H1 (cell line): ENCODE data around the gene ZNF282. TPM values are rescaled to one million over a fixed set of nuclear protein-coding genes. Genes with fewer than 3 reads are reported as not detected.

ENCODE experiments used
- CTCF ChIA-PET: fragments of 300-600 bp; sonication (Branson Sonifier 250); formaldehyde crosslinking; loops from one replicate; lab custom pipeline; 2021; ENCODE audit not compliant: partially characterized antibody; lab: Charles Lee
- POLR2A ChIA-PET: fragments of 300-600 bp; sonication (Branson Sonifier 250); formaldehyde crosslinking; loops from one replicate; lab custom pipeline; 2021; ENCODE audit warnings: inconsistent platforms; ENCODE audit not compliant: partially characterized antibody; lab: Charles Lee
- DNase-seq, 2 experiments: peaks; one replicate each; pipeline versions ENCODE4 v3.0.0 to v3.0.0-alpha.2; 2010 to 2022; ENCODE audit warnings: low spot score in 2 of 2, low read depth in 1 of 2, mixed read lengths in 1 of 2
- FAIRE-seq: peaks from 2 replicates; lab custom pipeline; 2011; peaks lifted over from hg19 to GRCh38; lab: Jason Lieb, UNC
- H2AFZ ChIP-seq: 2 replicates; pipeline ENCODE4 v1.8.1; 2012; ENCODE audit warnings: low read length, inconsistent platforms
- H2AK5ac ChIP-seq: 2 replicates; pipeline ENCODE4 v1.6.1; 2013; ENCODE audit warnings: low read depth, low read length
- H2BK120ac ChIP-seq: replicated peaks from 2 replicates; pipeline ENCODE3; 2013; ENCODE audit warnings: low read depth, low read length, inconsistent platforms
- H2BK12ac ChIP-seq: 2 replicates; pipeline ENCODE4 v1.6.1; 2013; ENCODE audit warnings: low read depth, low read length
- H2BK15ac ChIP-seq: 2 replicates; pipeline ENCODE4 v1.6.1; 2013; ENCODE audit warnings: low read length
- H2BK20ac ChIP-seq: 2 replicates; pipeline ENCODE4 v1.6.1; 2013; ENCODE audit warnings: low read length
- H2BK5ac ChIP-seq: 2 replicates; pipeline ENCODE4 v1.6.1; 2013; ENCODE audit warnings: low read depth, low read length
- H3K14ac ChIP-seq: 2 replicates; pipeline ENCODE4 v1.6.1; 2013; ENCODE audit warnings: inconsistent platforms; ENCODE audit not compliant: insufficient read length
- H3K18ac ChIP-seq: 2 replicates; pipeline ENCODE4 v1.6.1; 2013; ENCODE audit warnings: low read length; ENCODE audit errors: extremely low read depth
- H3K23ac ChIP-seq: 2 replicates; pipeline ENCODE4 v1.6.1; 2013; ENCODE audit warnings: inconsistent platforms; ENCODE audit not compliant: insufficient read length
- H3K23me2 ChIP-seq: 2 replicates; pipeline ENCODE4 v1.6.1; 2013; ENCODE audit warnings: low read depth, low read length
- H3K27ac ChIP-seq: 2 replicates; pipeline ENCODE4 v1.6.1; 2011; ENCODE audit warnings: low read depth, low read length, inconsistent platforms
- H3K27me3 ChIP-seq, 4 experiments: replicated peaks in 1 of 4; 1 replicate in 1 of 4; 2 replicates in 3 of 4; pipeline versions ENCODE4 v1.6.1 to v1.8.1; 2011 to 2013; ENCODE audit warnings: low read length in 3 of 4, mild to moderate bottlenecking in 3 of 4, inconsistent platforms in 2 of 4, mixed read lengths in 2 of 4, moderate library complexity in 1 of 4; ENCODE audit not compliant: control insufficient read depth in 3 of 4, insufficient read depth in 3 of 4; ENCODE audit errors: extremely low read depth in 1 of 4
- H3K36me3 ChIP-seq, 4 experiments: 2 replicates each; pipeline versions ENCODE4 v1.6.1 to v1.8.1; 2011 to 2013; ENCODE audit warnings: mild to moderate bottlenecking in 4 of 4, low read length in 3 of 4, moderate library complexity in 2 of 4, control low read depth in 1 of 4, inconsistent platforms in 1 of 4; ENCODE audit not compliant: insufficient read depth in 4 of 4, control insufficient read depth in 2 of 4
- H3K4ac ChIP-seq: replicated peaks from 2 replicates; pipeline ENCODE3; 2013; ENCODE audit warnings: low read length, low read depth, mixed read lengths, inconsistent platforms; ENCODE audit not compliant: insufficient read length
- H3K4me1 ChIP-seq, 4 experiments: replicated peaks in 1 of 4; 1 replicate in 1 of 4; 2 replicates in 3 of 4; pipeline versions ENCODE4 v1.6.1 to v1.8.1; 2011 to 2013; ENCODE audit warnings: low read length in 3 of 4, inconsistent platforms in 2 of 4, mixed read lengths in 1 of 4; ENCODE audit not compliant: insufficient read depth in 4 of 4, control insufficient read depth in 3 of 4
- H3K4me2 ChIP-seq, 2 experiments: 2 replicates each; pipeline versions ENCODE4 v1.6.1 to v1.8.1; 2011 to 2013; ENCODE audit warnings: low read depth in 2 of 2, low read length in 2 of 2, control low read depth in 1 of 2, inconsistent platforms in 1 of 2, mild to moderate bottlenecking in 1 of 2; ENCODE audit not compliant: insufficient read depth in 1 of 2
- H3K4me3 ChIP-seq, 4 experiments: fragments of 200-600, 300-600 bp in 1 of 4; sonication (generic), shearing (Covaris generic), sonication (Bioruptor Twin) in 1 of 4; 2 replicates each; pipeline versions ENCODE4 v1.5.1 to v1.8.1; 2011 to 2016; ENCODE audit warnings: low read length in 4 of 4, low read depth in 3 of 4, control low read depth in 2 of 4, inconsistent platforms in 2 of 4, mild to moderate bottlenecking in 2 of 4, mixed read lengths in 1 of 4, moderate library complexity in 1 of 4; ENCODE audit not compliant: insufficient read depth in 2 of 4; ENCODE audit errors: extremely low read depth in 1 of 4
- H3K56ac ChIP-seq: replicated peaks from 2 replicates; pipeline ENCODE3; 2013; ENCODE audit warnings: low read depth, mild to moderate bottlenecking, mixed read lengths, low read length, inconsistent platforms; ENCODE audit not compliant: insufficient read length
- H3K79me1 ChIP-seq: 2 replicates; pipeline ENCODE4 v1.6.1; 2013; ENCODE audit warnings: low read depth, low read length, control low read depth
- H3K79me2 ChIP-seq, 2 experiments: 2 replicates each; pipeline versions ENCODE4 v1.6.1 to v1.8.1; 2012 to 2013; ENCODE audit warnings: low read length in 2 of 2, mild to moderate bottlenecking in 2 of 2, inconsistent platforms in 1 of 2; ENCODE audit not compliant: insufficient read depth in 2 of 2, control insufficient read depth in 1 of 2
- H3K9ac ChIP-seq, 4 experiments: replicated peaks in 1 of 4; 1 replicate in 1 of 4; 2 replicates in 3 of 4; pipeline versions ENCODE4 v1.6.1 to v1.8.1; 2011 to 2013; ENCODE audit warnings: low read depth in 3 of 4, low read length in 3 of 4, control low read depth in 2 of 4, mild to moderate bottlenecking in 2 of 4, moderate library complexity in 2 of 4, inconsistent platforms in 1 of 4; ENCODE audit errors: extremely low read depth in 1 of 4
- H3K9me3 ChIP-seq, 2 experiments: 2 replicates each; pipeline versions ENCODE4 v1.6.1 to v1.8.1; 2012 to 2013; ENCODE audit warnings: mild to moderate bottlenecking in 2 of 2, moderate library complexity in 2 of 2, control low read depth in 1 of 2, inconsistent platforms in 1 of 2, low read depth in 1 of 2, low read length in 1 of 2, mixed read lengths in 1 of 2; ENCODE audit not compliant: insufficient read depth in 2 of 2
- H4K20me1 ChIP-seq, 2 experiments: replicated peaks in 1 of 2; 2 replicates each; pipeline versions ENCODE3 to v1.8.1; 2011 to 2013; ENCODE audit warnings: inconsistent platforms in 2 of 2, low read length in 2 of 2, mild to moderate bottlenecking in 1 of 2; ENCODE audit not compliant: insufficient read depth in 2 of 2, control insufficient read depth in 1 of 2
- H4K5ac ChIP-seq: 2 replicates; pipeline ENCODE4 v1.6.1; 2013; ENCODE audit warnings: low read length, low read depth, mixed read lengths, inconsistent platforms; ENCODE audit not compliant: insufficient read length
- H4K8ac ChIP-seq: 2 replicates; pipeline ENCODE4 v1.8.0; 2013; ENCODE audit warnings: mild to moderate bottlenecking, moderate library complexity, low read length, inconsistent platforms; ENCODE audit not compliant: insufficient read depth; ENCODE audit errors: extremely low read depth
- H4K91ac ChIP-seq: replicated peaks from 2 replicates; pipeline ENCODE3; 2013; ENCODE audit warnings: low read length, mixed read lengths, inconsistent platforms; ENCODE audit not compliant: insufficient read length
- CBX5 ChIP-seq: fragments of 300-800, 300-1000 bp; sonication (generic); IDR thresholded peaks from 2 replicates; pipeline ENCODE4 v1.7.1; 2016; ENCODE audit warnings: antibody characterized with exemption, low read length, low read depth
- CHD2 ChIP-seq: IDR thresholded peaks from 2 replicates; pipeline ENCODE4 v1.6.1; 2012; ENCODE audit warnings: low read length, improper control_type of control experiment
- FOSL1 ChIP-seq: IDR thresholded peaks from 2 replicates; pipeline ENCODE4 v1.6.1; 2011; ENCODE audit warnings: mild to moderate bottlenecking, low read depth, low read length, moderate library complexity; ENCODE audit not compliant: insufficient read depth
- GABPA ChIP-seq: IDR thresholded peaks from 2 replicates; pipeline ENCODE4 v1.6.1; 2011; ENCODE audit warnings: mild to moderate bottlenecking, low read length, moderate library complexity, borderline replicate concordance; ENCODE audit not compliant: insufficient read depth
- KDM5A ChIP-seq: fragments of 200-600 bp; IDR thresholded peaks from 2 replicates; pipeline ENCODE4 v1.7.1; 2012; ENCODE audit warnings: mild to moderate bottlenecking, low read length, inconsistent platforms, mixed read lengths
- RFX5 ChIP-seq: IDR thresholded peaks from 2 replicates; pipeline ENCODE4 v1.6.1; 2011; ENCODE audit warnings: low read depth, low read length, improper control_type of control experiment, borderline replicate concordance
- TBP ChIP-seq: IDR thresholded peaks from 2 replicates; pipeline ENCODE4 v1.6.1; 2011; ENCODE audit warnings: low read depth, low read length, improper control_type of control experiment
- TEAD4 ChIP-seq: IDR thresholded peaks from 2 replicates; pipeline ENCODE4 v1.6.1; 2012; ENCODE audit warnings: low read depth, low read length, inconsistent platforms, mixed read lengths
- WGBS, 2 experiments: shearing (Covaris generic) in 1 of 2; methylation state at CpG; one replicate each; pipeline versions ENCODE4 v1.1.6 to v1.1.7; 2013 to 2015; ENCODE audit warnings: low lambda C conversion rate in 2 of 2, mixed read lengths in 2 of 2, inconsistent platforms in 1 of 2, low coverage in 1 of 2, missing lambda C conversion rate in 1 of 2; ENCODE audit not compliant: insufficient replicate concordance in 2 of 2, insufficient coverage in 1 of 2, insufficient read length in 1 of 2; ENCODE audit errors: extremely low coverage in 1 of 2, missing lambda C conversion rate in 1 of 2; 5-methylcytosine and 5-hydroxymethylcytosine counted together
- polyA plus RNA-seq, 7 experiments: library from polyadenylated mRNA; depleted of rRNA in 3 of 7; stranded (reverse) in 5 of 7; unstranded in 2 of 7; fragments of >200 nt in 5 of 7; fragments of 200-250 nt in 2 of 7; gene quantifications; 1 replicate in 5 of 7; 2 replicates in 1 of 7; 4 replicates in 1 of 7; pipeline versions ENCODE4 v1.2.1 to v1.2.3, GENCODE V29; 2011 to 2013; ENCODE audit warnings: missing spikeins in 2 of 7, mixed read lengths in 2 of 7
- total RNA-seq: library from RNA; stranded (reverse); fragmentation: NEBNext Ultra II Directional; extraction: Animal tissue kit (Norgen Biotek cat#: 25700); gene quantifications from 2 replicates; pipeline ENCODE4 v1.2.1, GENCODE V29; 2021

Gene ZNF282
- total and polyA plus RNA-seq, 2 of the 8 experiments (the other 6 are each of a cell fraction or from before 2014, with no cell fraction given): 16.9 to 36.3 TPM

DNA sequence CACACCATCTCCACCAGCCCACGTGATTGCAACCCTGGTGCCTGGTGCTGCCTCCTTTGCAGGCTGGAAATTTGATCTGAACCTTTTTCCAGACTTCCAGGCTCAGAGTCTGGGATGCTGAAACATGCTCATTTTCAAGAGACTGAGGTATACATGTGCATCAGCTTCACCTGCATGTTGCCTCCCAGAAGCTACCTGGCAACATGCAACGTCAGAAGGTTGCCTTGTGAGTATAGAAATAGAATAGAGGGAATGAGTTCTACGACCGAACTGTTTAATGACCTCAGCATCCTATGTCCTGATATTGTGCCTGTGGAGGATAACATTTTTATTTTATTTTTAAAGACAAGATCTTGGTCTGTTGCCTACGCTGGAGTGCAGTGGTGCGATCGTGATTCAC lies 42.2 kb downstream of the ZNF282 start:
- no peak overlapping the region for H3K56ac ChIP-seq
- no peak overlapping the region for H3K18ac ChIP-seq
- H2BK120ac ChIP-seq: no peak overlapping the region
- ChIA-PET CTCF (no interaction called here), POLR2A (interaction anchor here (0.9 to 1.4 kb wide), 2 partner anchors 9 to 72 kb away, joined by 3 to 5 read pairs; no protein-coding TSS in a partner anchor)
- H3K4me3 ChIP-seq: no peak overlapping the region
- 87% methylated on average over 7 of the region's 7 CpGs; no CpG with 5 or more reads in 1 of the 2 experiments for WGBS, 2 experiments
- H2BK20ac ChIP-seq: no peak overlapping the region
- H3K36me3 ChIP-seq: no peaks in the 10 kb centered on the region
- no peak overlapping the region for H4K91ac ChIP-seq
- no peak overlapping the region for H2AFZ ChIP-seq
- no peak overlapping the region for H4K5ac ChIP-seq
- H3K14ac ChIP-seq: no peak overlapping the region
- peaks cover 0 to 1% (median 0%) of the 10 kb centered on the region in 4 experiments; a peak in 1 of 7 replicates for H3K27me3 ChIP-seq
- no peak overlapping the region for H2BK15ac ChIP-seq
- peaks cover 0 to 5% (median 2%) of the 10 kb centered on the region in 4 experiments; a peak in 2 of 7 replicates for H3K4me1 ChIP-seq
- no peaks in the 10 kb centered on the region for H3K9me3 ChIP-seq
- no peaks in the 10 kb centered on the region; the same call in 1 of the 2 replicates for H3K23me2 ChIP-seq
- no peak overlapping the region for H2AK5ac ChIP-seq
- no peak overlapping the region for H4K8ac ChIP-seq
- TF ChIP-seq CBX5: no peak
- no peak for TF ChIP-seq CHD2
- TF ChIP-seq RFX5: no peak
- no peak for TF ChIP-seq FOSL1
- no peak for TF ChIP-seq TEAD4
- no peak for TF ChIP-seq KDM5A
- no peak for TF ChIP-seq TBP
- TF ChIP-seq GABPA: no peak
- H3K23ac ChIP-seq: no peak overlapping the region
- DNase-seq (no peak), FAIRE-seq (no peak)
- H3K9ac ChIP-seq: no peak overlapping the region
- H4K20me1 ChIP-seq: no peaks in the 10 kb centered on the region
- H2BK12ac ChIP-seq: no peak overlapping the region
- H3K79me2 ChIP-seq: peaks cover 0 to 26% of the 10 kb centered on the region in 2 experiments; a peak in 3 of 4 replicates
- no peak overlapping the region for H3K4ac ChIP-seq
- H2BK5ac ChIP-seq: no peak overlapping the region
- no peak overlapping the region for H3K27ac ChIP-seq
- peaks cover 4% of the 10 kb centered on the region; the same call in 1 of the 2 replicates for H3K79me1 ChIP-seq
- H3K4me2 ChIP-seq: no peak overlapping the region
